Bronchial epithelial cell (primary cell): ENCODE measurements around the gene PEPD. TPM values are rescaled to one million over a fixed set of nuclear protein-coding genes. Genes with fewer than 3 reads are reported as not detected.

Experiments
- DNase-seq: peaks from one replicate; pipeline ENCODE4 v3.0.0-alpha.2; 2010; ENCODE audit warnings: low read depth
- FAIRE-seq: peaks from 2 replicates; lab custom pipeline; 2011; peaks lifted over from hg19 to GRCh38; lab: Jason Lieb, UNC
- H3K27me3 ChIP-seq: 2 replicates; pipeline ENCODE4 v1.5.1; 2011; ENCODE audit warnings: low read length; ENCODE audit not compliant: control insufficient read depth, insufficient read depth
- H3K36me3 ChIP-seq: 2 replicates; pipeline ENCODE4 v1.5.1; 2011; ENCODE audit warnings: low read length; ENCODE audit not compliant: control insufficient read depth, insufficient read depth
- H3K4me3 ChIP-seq: 2 replicates; pipeline ENCODE4 v1.5.1; 2011; ENCODE audit warnings: mild to moderate bottlenecking, low read depth, low read length, control low read depth
- CTCF ChIP-seq: IDR thresholded peaks from 2 replicates; pipeline ENCODE4 v1.5.1; 2011; ENCODE audit warnings: mild to moderate bottlenecking, moderate library complexity, low read length, control low read depth, inconsistent platforms; ENCODE audit not compliant: insufficient read depth, severe bottlenecking
- total RNA-seq: library from RNA; depleted of rRNA; stranded (reverse); fragments of >200 nt; gene quantifications from 2 replicates; pipeline ENCODE4 v1.2.1, GENCODE V29; 2014

The PEPD gene
- total RNA-seq, 1 donor from 2014 or later = 35.8 TPM

DNA sequence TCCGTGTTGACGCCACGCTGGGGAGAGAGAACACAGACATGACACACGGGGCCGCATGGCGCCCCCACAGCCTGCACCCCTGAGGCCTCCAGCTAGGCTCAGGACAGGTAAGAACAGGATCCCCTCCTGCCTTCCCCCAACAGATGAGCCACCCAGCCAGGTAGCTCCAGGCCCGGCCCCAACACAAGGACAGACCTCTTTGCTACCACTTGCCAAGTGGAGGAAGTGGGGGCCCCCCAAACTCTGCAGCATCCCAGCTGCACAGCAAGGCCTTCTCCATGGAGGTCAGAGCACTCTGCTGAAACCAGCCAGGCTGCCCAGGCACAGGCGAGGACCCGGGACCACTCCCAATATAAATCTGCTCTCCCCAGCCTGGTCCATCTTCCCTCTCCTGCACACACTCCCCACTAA lies 31.5 kb downstream of the PEPD start:
- TF ChIP-seq CTCF = no peak
- no peak for FAIRE-seq
- DNase-seq = no peak
- no peaks in the 10 kb centered on the region for H3K36me3 ChIP-seq
- no peak overlapping the region for H3K4me3 ChIP-seq
- no peaks in the 10 kb centered on the region for H3K27me3 ChIP-seq

GRCh38 chr19:33488826-33489225 lies 32.8 kb downstream of the PEPD start:
- Histone ChIP-seq H3K4me3 (no peak overlapping the region), H3K36me3 (no peaks in the 10 kb centered on the region), H3K27me3 (no peaks in the 10 kb centered on the region)
- FAIRE-seq = no peak
- no peak for DNase-seq
- TF ChIP-seq CTCF = no peak

DNA sequence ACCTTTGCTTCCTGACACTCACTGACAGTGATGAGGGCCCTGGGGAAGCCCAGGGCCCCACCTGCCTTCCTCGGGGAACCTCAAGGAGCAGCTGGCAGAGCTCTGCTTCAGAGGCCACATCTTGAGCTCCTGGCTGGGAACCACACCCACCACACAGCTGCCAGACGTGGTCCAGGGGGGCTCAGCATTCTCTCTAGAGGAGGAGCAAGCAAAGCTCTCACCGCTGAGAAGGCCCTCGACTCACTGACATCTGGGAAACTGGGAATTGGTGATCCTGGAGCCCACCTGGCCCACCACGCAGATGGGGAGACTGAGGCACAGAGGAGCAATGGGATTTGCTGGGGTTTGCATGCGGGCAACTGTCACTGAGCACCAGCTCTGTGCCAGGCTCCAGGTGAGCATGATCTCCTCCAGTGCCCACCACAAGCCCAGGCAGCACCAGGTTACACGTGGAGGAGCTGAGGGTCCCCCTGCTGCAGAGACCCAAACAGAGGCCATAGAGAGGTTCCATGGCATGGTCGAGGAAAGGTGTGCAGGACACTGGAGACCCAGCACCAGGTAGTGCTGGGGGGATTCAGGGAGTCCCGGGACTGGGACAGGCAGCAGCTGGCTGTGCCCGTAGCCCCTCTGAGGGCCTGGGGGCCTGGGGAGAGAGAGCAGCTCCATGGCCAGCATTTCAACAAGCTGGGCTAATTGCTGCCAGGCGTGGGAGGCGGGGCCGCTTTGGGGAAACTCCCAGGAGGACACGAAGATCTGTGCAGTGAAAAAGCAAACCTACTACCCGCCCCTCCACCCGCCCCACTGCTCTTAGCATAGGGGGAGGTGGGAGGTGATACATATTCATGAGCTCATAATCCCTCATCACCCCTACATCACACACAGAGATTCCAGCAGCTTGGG lies 33.4 kb downstream of the PEPD start:
- no peak for TF ChIP-seq CTCF
- H3K4me3 ChIP-seq = no peak overlapping the region
- DNase-seq = no peak
- H3K27me3 ChIP-seq = no peaks in the 10 kb centered on the region
- H3K36me3 ChIP-seq = no peaks in the 10 kb centered on the region
- no peak for FAIRE-seq

GRCh38 chr19:33486936-33487811 lies 34.4 kb downstream of the PEPD start:
- no peak overlapping the region for H3K4me3 ChIP-seq
- FAIRE-seq = no peak
- no peak for DNase-seq
- no peaks in the 10 kb centered on the region for H3K27me3 ChIP-seq
- H3K36me3 ChIP-seq = no peaks in the 10 kb centered on the region
- no peak for TF ChIP-seq CTCF

DNA sequence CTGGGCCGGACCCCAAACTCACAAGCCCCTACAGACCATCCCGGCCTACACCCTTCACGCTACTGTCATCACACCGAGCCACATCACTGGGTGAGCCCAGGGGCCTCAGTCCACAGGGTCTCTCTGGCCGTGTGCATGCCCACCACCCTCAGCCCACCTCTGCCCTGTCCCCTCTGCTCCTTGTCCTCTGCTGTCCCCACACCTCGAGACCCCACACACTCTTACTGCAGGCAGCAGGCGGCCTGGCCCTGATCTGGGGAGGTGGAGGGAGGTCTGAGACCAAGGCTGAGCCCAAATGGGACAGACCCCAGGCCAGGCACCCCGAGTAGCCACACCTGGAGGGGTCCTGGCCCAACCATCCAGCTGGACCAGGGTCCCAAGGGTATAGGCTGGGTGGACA lies 35.2 kb downstream of the PEPD start:
- FAIRE-seq = no peak
- DNase-seq = no peak
- no peaks in the 10 kb centered on the region for H3K36me3 ChIP-seq
- H3K27me3 ChIP-seq = no peaks in the 10 kb centered on the region
- H3K4me3 ChIP-seq = no peak overlapping the region
- no peak for TF ChIP-seq CTCF
